GM18499 (cell line): ENCODE results near the gene FAH.

ENCODE experiments used
- ATAC-seq: cut with Tn5 transposase; IDR thresholded peaks from one replicate; pipeline ENCODE4 v1.9.1; 2021; ENCODE audit warnings: moderate number of reproducible peaks; ENCODE audit not compliant: insufficient read depth, unreplicated experiment

FAH gene

GRCh38 chr15:80228959-80229610, 76.3 kb downstream of the FAH start:
- ATAC-seq = no peak

- ATAC-seq = no peak
Observed at GRCh38 chr15:80231371-80231770, 78.6 kb downstream of the FAH start.

- ATAC-seq = no peak
Observed at GRCh38 chr15:80233581-80233980, 80.8 kb downstream of the FAH start.

- ATAC-seq = no peak
Observed at GRCh38 chr15:80234883-80235282, 82.1 kb downstream of the FAH start.
